ENCODE data around the gene TRIM71.

DNA sequence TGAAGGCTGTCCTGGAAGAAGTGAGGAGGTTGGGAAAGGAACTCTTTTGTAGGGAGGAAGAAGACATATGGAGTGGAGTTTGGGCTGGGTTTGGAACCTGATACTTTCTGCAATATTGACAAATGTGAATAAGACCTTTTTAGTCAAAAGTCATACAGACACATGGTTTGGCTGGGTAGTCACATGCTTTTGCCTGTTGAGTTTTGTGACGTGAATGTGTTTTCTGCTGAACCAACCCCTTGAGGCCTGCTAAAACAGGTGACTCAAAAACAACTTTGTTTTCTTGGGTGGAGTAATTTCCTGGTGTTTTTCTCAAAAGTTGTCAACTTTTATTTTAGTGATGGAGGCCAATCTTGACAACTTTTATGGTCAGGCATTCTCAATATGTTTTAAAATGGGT, 94.2 kb downstream of the TRIM71 start:
- no peak for TF ChIP-seq POLR2AphosphoS5 (IDR thresholded peaks at IDR 0.05; ENCODE audit: low read depth, low read length)
- TF ChIP-seq POLR2A (IDR thresholded peaks at IDR 0.05; ENCODE audit: low read depth, low read length), result no peak
